SW 1271 (cell line): ENCODE results near the gene SLC22A12.

Experiments used
- DNase-seq, 2 experiments: peaks; one replicate each; lab custom pipeline; 2025; lab: John Stamatoyannopoulos, UW

SLC22A12 gene

GRCh38 chr11:64605656-64606585 lies 14.9 kb downstream of the SLC22A12 start:
- no peak for DNase-seq

- DNase-seq: no peak
Observed at GRCh38 chr11:64606796-64607380, 15.9 kb downstream of the SLC22A12 start.

- DNase-seq: no peak
Observed at GRCh38 chr11:64607381-64607985, 16.5 kb downstream of the SLC22A12 start.

GRCh38 chr11:64608046-64608445 lies 17.0 kb downstream of the SLC22A12 start:
- DNase-seq: no peak

- DNase-seq: no peak
Observed at GRCh38 chr11:64608636-64609035, 17.6 kb downstream of the SLC22A12 start.

GRCh38 chr11:64609436-64610047 lies 18.5 kb downstream of the SLC22A12 start:
- DNase-seq: no peak

- no peak for DNase-seq
Observed at GRCh38 chr11:64610596-64610995, 19.6 kb downstream of the SLC22A12 start.

GRCh38 chr11:64611176-64611575 lies 20.2 kb downstream of the SLC22A12 start:
- no peak for DNase-seq

- DNase-seq: no peak
Observed at GRCh38 chr11:64611869-64612646, 21.0 kb downstream of the SLC22A12 start.

- no peak for DNase-seq
Observed at GRCh38 chr11:64613648-64614047, 22.6 kb downstream of the SLC22A12 start.

- no peak for DNase-seq
Observed at GRCh38 chr11:64614917-64615316, 23.9 kb downstream of the SLC22A12 start.

GRCh38 chr11:64616817-64617216 lies 25.8 kb downstream of the SLC22A12 start:
- DNase-seq: no peak

- no peak for DNase-seq
Observed at GRCh38 chr11:64619196-64619595, 28.2 kb downstream of the SLC22A12 start.

- DNase-seq: no peak
Observed at GRCh38 chr11:64619811-64620380, 28.9 kb downstream of the SLC22A12 start.

GRCh38 chr11:64620381-64620971 lies 29.5 kb downstream of the SLC22A12 start:
- no peak for DNase-seq

GRCh38 chr11:64621283-64622019 lies 30.4 kb downstream of the SLC22A12 start:
- DNase-seq: no peak

- DNase-seq: no peak
Observed at GRCh38 chr11:64622681-64623080, 31.7 kb downstream of the SLC22A12 start.

- DNase-seq: no peak
Observed at GRCh38 chr11:64624883-64625481, 34.0 kb downstream of the SLC22A12 start.

- DNase-seq: no peak
Observed at GRCh38 chr11:64626637-64627036, 35.6 kb downstream of the SLC22A12 start.

GRCh38 chr11:64627371-64627770 lies 36.4 kb downstream of the SLC22A12 start:
- no peak for DNase-seq
